Activated naive CD8-positive, alpha-beta T cell treated with anti-CD3 and anti-CD28 coated beads for 36 hours (primary cell): ENCODE measurements around the gene TRPM2. TPM values are rescaled to one million over a fixed set of nuclear protein-coding genes. Genes with fewer than 3 reads are reported as not detected.
"Not testable (repeated sequence)": the region's sequence is repeated elsewhere in the genome, so short reads cannot be mapped to it uniquely, and the experiment has no call there.

Source experiments
- DNase-seq: peaks from one replicate; pipeline ENCODE4 v3.0.0; 2021
- H3K27ac Mint-ChIP-seq: one replicate; pipeline ENCODE4 v1.8.0; 2022; ENCODE audit warnings: mild to moderate bottlenecking, moderate library complexity, mixed read lengths
- H3K27me3 Mint-ChIP-seq: one replicate; pipeline ENCODE4 v1.8.0; 2022; ENCODE audit warnings: mild to moderate bottlenecking, mixed read lengths
- H3K36me3 Mint-ChIP-seq: one replicate; pipeline ENCODE4 v1.8.0; 2021; ENCODE audit warnings: mild to moderate bottlenecking, mixed read lengths
- H3K4me1 Mint-ChIP-seq: one replicate; pipeline ENCODE4 v1.8.0; 2021; ENCODE audit warnings: mixed read lengths
- H3K4me3 Mint-ChIP-seq: one replicate; pipeline ENCODE4 v1.8.0; 2022; ENCODE audit warnings: mild to moderate bottlenecking, moderate library complexity, mixed read lengths
- H3K9me3 Mint-ChIP-seq: one replicate; pipeline ENCODE4 v1.8.0; 2022; ENCODE audit warnings: mixed read lengths
- total RNA-seq, 2 experiments: library from RNA; stranded (reverse); gene quantifications; one replicate each; pipeline ENCODE4 v1.2.3, GENCODE V29; 2021

TRPM2 gene
- total RNA-seq, 2 experiments from 2014 or later, result 2.9 to 3.7 TPM

DNA sequence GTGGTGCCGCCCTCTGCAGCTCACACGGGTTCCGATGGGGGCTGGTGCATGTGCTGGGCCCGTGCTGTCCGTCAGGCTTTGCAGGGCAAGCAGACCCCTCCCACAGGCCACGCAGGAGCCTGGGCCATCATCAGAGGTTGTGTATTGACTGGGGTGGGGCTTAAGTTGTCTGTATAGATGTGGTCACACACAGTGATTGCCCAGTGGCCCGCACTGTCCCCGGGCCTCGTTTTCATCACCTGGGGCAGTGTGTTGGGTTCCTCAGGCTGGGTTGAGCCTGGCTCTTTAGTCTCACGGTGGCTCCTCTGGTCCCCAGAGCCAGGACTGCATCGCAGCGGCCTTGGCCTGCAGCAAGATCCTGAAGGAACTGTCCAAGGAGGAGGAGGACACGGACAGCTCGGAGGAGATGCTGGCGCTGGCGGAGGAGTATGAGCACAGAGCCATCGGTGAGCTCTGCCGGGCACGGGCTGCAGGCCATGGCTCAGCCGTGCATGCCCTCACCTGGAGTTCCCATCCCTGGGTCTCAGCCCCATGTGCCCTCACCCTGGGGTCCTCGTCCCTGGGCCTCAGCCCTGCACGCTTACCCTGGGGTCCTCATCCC, 44.1 kb downstream of the TRPM2 start:
- Mint-ChIP-seq H3K4me1 (no peaks in the 10 kb centered on the region), H3K9me3 (no peaks in the 10 kb centered on the region), H3K27me3 (no peaks in the 10 kb centered on the region), H3K4me3 (no peak overlapping the region), H3K36me3 (no peaks in the 10 kb centered on the region), H3K27ac (no peak overlapping the region)
- no peak for DNase-seq

DNA sequence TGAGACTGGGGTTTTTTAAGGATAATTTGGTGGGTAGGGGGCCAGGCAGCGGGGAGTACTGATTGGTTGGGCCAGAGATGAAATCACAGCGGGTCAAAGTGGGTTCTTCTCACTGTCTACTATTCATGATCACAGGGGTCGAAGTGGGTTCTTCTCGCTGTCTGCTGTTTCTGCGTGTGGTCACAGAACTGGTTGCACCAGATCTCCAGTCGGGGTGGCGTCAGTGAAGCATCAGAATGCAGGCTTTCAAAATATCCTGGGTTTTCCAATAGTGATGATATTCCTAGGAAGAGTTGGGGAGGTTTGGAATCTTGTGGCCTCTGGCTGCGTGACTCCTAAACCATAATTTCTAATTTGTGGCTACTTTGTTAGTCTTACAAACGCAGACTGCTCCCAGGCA, 45.1 kb downstream of the TRPM2 start:
- H3K9me3 Mint-ChIP-seq, result no peaks in the 10 kb centered on the region
- H3K27ac Mint-ChIP-seq, result no peak overlapping the region
- no peaks in the 10 kb centered on the region for H3K4me1 Mint-ChIP-seq
- no peak for DNase-seq
- H3K27me3 Mint-ChIP-seq, result no peaks in the 10 kb centered on the region
- H3K36me3 Mint-ChIP-seq, result no peaks in the 10 kb centered on the region
- no peak overlapping the region for H3K4me3 Mint-ChIP-seq

- no peak for DNase-seq
Observed at GRCh38 chr21:44399151-44399954, 45.9 kb downstream of the TRPM2 start.

DNA sequence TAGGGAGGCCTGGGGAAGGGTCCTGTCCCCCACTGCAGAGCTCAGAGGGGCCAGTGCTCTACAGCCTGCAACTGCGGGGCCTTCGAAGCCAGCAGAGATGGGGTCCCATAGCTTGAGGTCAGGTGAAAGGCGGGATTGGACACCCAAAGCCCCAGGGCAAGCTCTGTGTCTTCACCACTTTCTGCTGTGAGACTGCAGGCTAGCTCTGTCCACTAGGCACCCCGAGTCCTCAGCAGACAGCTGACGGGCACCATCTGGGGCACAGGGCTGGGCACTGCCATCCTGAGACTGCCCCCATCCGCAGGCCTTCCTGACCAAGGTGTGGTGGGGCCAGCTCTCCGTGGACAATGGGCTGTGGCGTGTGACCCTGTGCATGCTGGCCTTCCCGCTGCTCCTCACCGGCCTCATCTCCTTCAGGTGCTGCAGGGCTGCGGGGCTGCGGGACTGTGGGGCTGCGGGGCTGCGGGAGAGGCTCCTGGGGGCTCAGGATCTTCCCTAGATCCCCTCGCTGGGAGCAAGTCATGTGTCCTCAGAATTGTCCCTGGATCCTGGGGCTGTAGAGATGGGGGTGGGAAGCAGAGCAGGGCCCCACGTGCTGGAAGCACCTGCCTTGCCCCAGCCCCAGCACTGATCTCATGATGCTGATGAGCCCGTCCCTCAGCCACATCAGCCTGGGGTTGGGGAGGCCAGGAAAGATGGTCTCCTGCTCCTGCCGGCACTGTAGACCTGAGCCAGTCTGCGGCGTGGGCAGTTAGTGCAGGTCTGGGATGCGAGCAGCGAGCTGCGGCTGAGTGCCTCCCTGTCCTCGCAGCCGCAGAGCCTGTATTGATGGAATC, 46.8 kb downstream of the TRPM2 start:
- no peak for DNase-seq
- H3K27ac Mint-ChIP-seq, result no peak overlapping the region
- H3K36me3 Mint-ChIP-seq, result no peaks in the 10 kb centered on the region

More at GRCh38 chr21:44399151-44399954, 45.9 kb downstream of the TRPM2 start:
- Mint-ChIP-seq H3K27ac (no peak overlapping the region), H3K4me1 (no peaks in the 10 kb centered on the region), H3K9me3 (no peaks in the 10 kb centered on the region), H3K36me3 (no peaks in the 10 kb centered on the region), H3K4me3 (no peak overlapping the region), H3K27me3 (no peaks in the 10 kb centered on the region)

GRCh38 chr21:44400791-44401385, 47.5 kb downstream of the TRPM2 start:
- no peak overlapping the region for H3K27ac Mint-ChIP-seq
- no peaks in the 10 kb centered on the region for H3K4me1 Mint-ChIP-seq
- no peaks in the 10 kb centered on the region for H3K36me3 Mint-ChIP-seq
- H3K9me3 Mint-ChIP-seq, result no peaks in the 10 kb centered on the region
- H3K4me3 Mint-ChIP-seq, result no peak overlapping the region
- no peak for DNase-seq
- H3K27me3 Mint-ChIP-seq, result no peaks in the 10 kb centered on the region

More for the DNA sequence above, 46.8 kb downstream of the TRPM2 start:
- Mint-ChIP-seq H3K4me1 (no peaks in the 10 kb centered on the region), H3K4me3 (no peak overlapping the region), H3K9me3 (no peaks in the 10 kb centered on the region), H3K27me3 (no peaks in the 10 kb centered on the region)

DNA sequence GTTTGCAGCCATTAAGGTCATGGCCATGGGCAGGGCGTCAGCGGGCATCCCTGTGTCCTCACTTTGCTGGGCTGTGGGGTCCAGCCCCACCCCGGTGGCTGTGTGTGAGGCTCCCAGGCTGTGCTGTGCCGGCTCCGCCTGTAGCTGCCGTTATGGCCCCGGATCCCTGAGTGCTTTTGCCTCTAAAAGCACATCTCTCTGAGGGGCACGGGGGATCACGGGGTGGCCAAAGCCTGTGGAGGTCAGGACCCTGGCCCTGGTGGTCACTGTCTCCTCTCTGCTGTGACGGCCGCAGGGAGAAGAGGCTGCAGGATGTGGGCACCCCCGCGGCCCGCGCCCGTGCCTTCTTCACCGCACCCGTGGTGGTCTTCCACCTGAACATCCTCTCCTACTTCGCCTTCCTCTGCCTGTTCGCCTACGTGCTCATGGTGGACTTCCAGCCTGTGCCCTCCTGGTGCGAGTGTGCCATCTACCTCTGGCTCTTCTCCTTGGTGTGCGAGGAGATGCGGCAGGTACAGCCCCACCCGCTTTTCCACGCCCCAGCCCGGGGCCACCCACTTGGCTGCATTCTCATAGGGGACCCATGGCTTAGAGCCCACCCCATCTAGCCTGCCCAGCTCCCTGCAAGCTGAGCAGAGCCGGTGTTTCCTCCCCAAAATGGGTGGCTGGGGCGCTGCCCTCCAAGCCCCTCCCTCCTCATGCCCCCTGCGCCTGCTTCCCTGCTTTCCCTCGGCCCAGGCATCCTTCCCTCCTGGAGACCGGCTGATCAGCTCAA, 48.2 kb downstream of the TRPM2 start:
- Mint-ChIP-seq H3K27ac (no peak overlapping the region), H3K4me1 (no peaks in the 10 kb centered on the region), H3K36me3 (no peaks in the 10 kb centered on the region), H3K9me3 (no peaks in the 10 kb centered on the region), H3K4me3 (no peak overlapping the region), H3K27me3 (no peaks in the 10 kb centered on the region)
- no peak for DNase-seq

- no peak for DNase-seq
Observed at GRCh38 chr21:44402323-44403105, 49.1 kb downstream of the TRPM2 start.

GRCh38 chr21:44403106-44404020, 49.9 kb downstream of the TRPM2 start:
- H3K27ac Mint-ChIP-seq, result no peak overlapping the region

More at GRCh38 chr21:44402323-44403105, 49.1 kb downstream of the TRPM2 start:
- Mint-ChIP-seq H3K4me3 (no peak overlapping the region), H3K27me3 (no peaks in the 10 kb centered on the region), H3K4me1 (peaks cover 5% of the 10 kb centered on the region), H3K36me3 (peaks cover 3% of the 10 kb centered on the region), H3K27ac (no peak overlapping the region), H3K9me3 (peaks cover 3% of the 10 kb centered on the region)

GRCh38 chr21:44404482-44404881, 51.1 kb downstream of the TRPM2 start:
- not testable (repeated sequence) for H3K27me3 Mint-ChIP-seq, H3K4me1 Mint-ChIP-seq, H3K4me3 Mint-ChIP-seq, H3K9me3 Mint-ChIP-seq, DNase-seq, H3K27ac Mint-ChIP-seq, H3K36me3 Mint-ChIP-seq

More at GRCh38 chr21:44403106-44404020, 49.9 kb downstream of the TRPM2 start:
- Mint-ChIP-seq H3K36me3 (peaks cover 3% of the 10 kb centered on the region), H3K4me1 (peaks cover 6% of the 10 kb centered on the region), H3K27me3 (no peaks in the 10 kb centered on the region), H3K4me3 (no peak overlapping the region), H3K9me3 (peaks cover 3% of the 10 kb centered on the region)
- no peak for DNase-seq

DNA sequence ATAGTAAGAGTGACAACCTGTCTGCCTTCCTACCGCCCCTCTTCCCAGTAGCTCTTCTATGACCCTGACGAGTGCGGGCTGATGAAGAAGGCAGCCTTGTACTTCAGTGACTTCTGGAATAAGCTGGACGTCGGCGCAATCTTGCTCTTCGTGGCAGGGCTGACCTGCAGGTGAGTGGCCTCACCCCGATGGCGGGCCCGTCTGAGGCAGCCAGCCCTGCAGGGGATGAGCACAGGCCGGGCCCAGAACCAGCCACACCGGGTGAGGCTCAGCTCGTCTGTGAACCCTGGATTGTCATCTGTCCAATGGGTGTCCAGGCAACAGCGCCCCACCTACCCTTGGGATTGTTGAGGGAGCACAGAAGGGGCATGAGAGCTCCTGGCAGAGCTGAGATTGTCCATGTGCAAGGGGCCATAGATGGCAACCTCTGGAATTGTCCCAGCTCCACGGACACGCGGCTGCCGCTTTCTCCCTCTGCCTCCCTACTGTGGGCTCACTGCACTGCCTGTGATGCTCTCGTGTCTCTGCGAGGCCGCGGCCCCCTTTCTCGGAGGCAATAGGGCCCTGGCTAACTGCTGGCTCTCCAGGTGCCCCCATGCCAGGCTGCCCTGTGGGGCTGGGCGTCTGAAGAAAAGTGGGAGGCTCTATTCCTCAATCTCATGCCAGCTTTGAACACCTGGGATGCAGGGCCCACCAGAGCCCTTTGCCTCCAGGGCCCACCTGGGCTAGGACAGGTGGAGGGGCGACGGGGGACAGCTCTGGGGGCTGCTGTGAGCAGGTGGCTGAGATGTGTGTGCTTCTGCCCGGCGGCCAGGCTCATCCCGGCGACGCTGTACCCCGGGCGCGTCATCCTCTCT, 51.9 kb downstream of the TRPM2 start:
- no peak overlapping the region for H3K4me3 Mint-ChIP-seq
- H3K36me3 Mint-ChIP-seq, result peaks cover 3% of the 10 kb centered on the region
- peaks cover 3% of the 10 kb centered on the region for H3K9me3 Mint-ChIP-seq
- no peaks in the 10 kb centered on the region for H3K27me3 Mint-ChIP-seq
- H3K27ac Mint-ChIP-seq, result no peak overlapping the region
- no peak for DNase-seq
- H3K4me1 Mint-ChIP-seq, result peaks cover 7% of the 10 kb centered on the region

GRCh38 chr21:44405948-44406872, 52.8 kb downstream of the TRPM2 start:
- Mint-ChIP-seq H3K4me1 (peaks cover 7% of the 10 kb centered on the region), H3K4me3 (no peak overlapping the region), H3K27ac (no peak overlapping the region), H3K36me3 (peaks cover 3% of the 10 kb centered on the region), H3K9me3 (peaks cover 3% of the 10 kb centered on the region), H3K27me3 (no peaks in the 10 kb centered on the region)
- DNase-seq, result no peak
